Left renal pelvis (tissue), 4 donors: ENCODE measurements around the gene OR1K1. TPM values are rescaled to one million over a fixed set of nuclear protein-coding genes. Genes with fewer than 3 reads are reported as not detected.
A peak's percentile ranks its signal among the peaks of the same experiment; 100 is the strongest.
"Not testable (repeated sequence)": the region's sequence is repeated elsewhere in the genome, so short reads cannot be mapped to it uniquely, and the experiment has no call there.

Experiments used
- DNase-seq, 4 donors: peaks; one replicate each; pipeline ENCODE4 v3.0.0-alpha.2; 2013; ENCODE audit warnings: low read depth in 4 of 4, low spot score in 3 of 4
- polyA plus RNA-seq, 4 donors: library from polyadenylated mRNA; unstranded; fragments of 120-200 nt; gene quantifications; one replicate each; pipeline ENCODE4 v1.2.1, GENCODE V29; 2013; ENCODE audit not compliant: insufficient read length in 4 of 4

Gene OR1K1
- polyA plus RNA-seq, 4 donors = not detected

- peak; percentile 35 to 64 (median 57) for DNase-seq
Measured at GRCh38 chr9:122810306-122810946, 10.5 kb downstream of the OR1K1 start.

GRCh38 chr9:122812736-122813135, 12.8 kb downstream of the OR1K1 start:
- DNase-seq = no peak

GRCh38 chr9:122814545-122814944, 14.6 kb downstream of the OR1K1 start:
- no peak for DNase-seq

- no peak for DNase-seq
Measured at GRCh38 chr9:122815544-122815943, 15.6 kb downstream of the OR1K1 start.

- DNase-seq = no peak
Measured at GRCh38 chr9:122816163-122816867, 16.4 kb downstream of the OR1K1 start.

GRCh38 chr9:122819326-122819725, 19.4 kb downstream of the OR1K1 start:
- DNase-seq = no peak

- DNase-seq = no peak
Measured at GRCh38 chr9:122819791-122820489, 20.0 kb downstream of the OR1K1 start.

- DNase-seq = no peak
Measured at GRCh38 chr9:122820490-122820845, 20.5 kb downstream of the OR1K1 start.

- DNase-seq = no peak
Measured at GRCh38 chr9:122821278-122821943, 21.5 kb downstream of the OR1K1 start.

GRCh38 chr9:122822056-122822455, 22.1 kb downstream of the OR1K1 start:
- DNase-seq = no peak

GRCh38 chr9:122822938-122823337, 23.0 kb downstream of the OR1K1 start:
- no peak for DNase-seq

- DNase-seq = peak in 1 of 4 donors; percentile 26
Measured at GRCh38 chr9:122827761-122828093, 27.8 kb downstream of the OR1K1 start.

- not testable (repeated sequence) for DNase-seq
Measured at GRCh38 chr9:122828965-122829284, 29.0 kb downstream of the OR1K1 start.

GRCh38 chr9:122832194-122832593, 32.3 kb downstream of the OR1K1 start:
- no peak for DNase-seq

GRCh38 chr9:122835313-122835731, 35.4 kb downstream of the OR1K1 start:
- DNase-seq = no peak

- DNase-seq = no peak
Measured at GRCh38 chr9:122837266-122837850, 37.4 kb downstream of the OR1K1 start.

GRCh38 chr9:122838441-122838840, 38.5 kb downstream of the OR1K1 start:
- DNase-seq = not testable (repeated sequence)

GRCh38 chr9:122841501-122841900, 41.6 kb downstream of the OR1K1 start:
- no peak for DNase-seq

GRCh38 chr9:122844137-122844536, 44.2 kb downstream of the OR1K1 start:
- no peak for DNase-seq

- no peak for DNase-seq
Measured at GRCh38 chr9:122845116-122845515, 45.2 kb downstream of the OR1K1 start.

GRCh38 chr9:122846371-122846940, 46.5 kb downstream of the OR1K1 start:
- no peak for DNase-seq
